ENCODE results near the gene HRG.

DNA sequence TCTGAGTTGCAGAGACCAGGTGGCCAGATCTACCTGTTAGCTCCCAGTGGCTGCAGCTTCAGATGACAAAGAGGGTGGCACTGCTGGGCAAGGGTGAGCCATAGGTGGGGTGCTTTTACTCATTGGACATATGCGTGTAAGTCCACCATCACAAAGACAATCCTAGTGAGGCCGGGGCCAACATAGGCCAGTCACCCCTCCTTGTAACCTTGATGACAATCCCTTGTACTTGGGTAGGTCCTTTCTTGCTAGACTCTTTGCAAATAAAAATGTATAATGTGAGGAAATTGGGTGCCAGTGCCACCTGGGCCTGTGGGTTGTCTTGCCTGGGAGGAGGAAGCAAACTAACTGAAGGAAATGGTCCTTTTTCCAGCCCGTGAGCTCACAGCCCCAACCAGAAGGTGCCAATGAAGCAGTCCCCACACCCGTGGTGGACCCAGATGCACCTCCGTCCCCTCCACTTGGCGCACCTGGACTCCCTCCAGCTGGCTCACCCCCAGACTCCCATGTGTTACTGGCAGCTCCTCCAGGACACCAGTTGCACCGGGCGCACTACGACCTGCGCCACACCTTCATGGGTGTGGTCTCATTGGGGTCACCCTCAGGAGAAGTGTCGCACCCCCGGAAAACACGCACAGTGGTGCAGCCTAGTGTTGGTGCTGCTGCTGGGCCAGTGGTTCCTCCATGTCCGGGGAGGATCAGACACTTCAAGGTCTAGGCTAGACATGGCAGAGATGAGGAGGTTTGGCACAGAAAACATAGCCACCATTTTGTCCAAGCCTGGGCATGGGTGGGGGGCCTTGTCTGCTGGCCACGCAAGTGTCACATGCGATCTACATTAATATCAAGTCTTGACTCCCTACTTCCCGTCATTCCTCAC is 45.4 kb upstream of the HRG start:
- TF ChIP-seq, protein P1, sequence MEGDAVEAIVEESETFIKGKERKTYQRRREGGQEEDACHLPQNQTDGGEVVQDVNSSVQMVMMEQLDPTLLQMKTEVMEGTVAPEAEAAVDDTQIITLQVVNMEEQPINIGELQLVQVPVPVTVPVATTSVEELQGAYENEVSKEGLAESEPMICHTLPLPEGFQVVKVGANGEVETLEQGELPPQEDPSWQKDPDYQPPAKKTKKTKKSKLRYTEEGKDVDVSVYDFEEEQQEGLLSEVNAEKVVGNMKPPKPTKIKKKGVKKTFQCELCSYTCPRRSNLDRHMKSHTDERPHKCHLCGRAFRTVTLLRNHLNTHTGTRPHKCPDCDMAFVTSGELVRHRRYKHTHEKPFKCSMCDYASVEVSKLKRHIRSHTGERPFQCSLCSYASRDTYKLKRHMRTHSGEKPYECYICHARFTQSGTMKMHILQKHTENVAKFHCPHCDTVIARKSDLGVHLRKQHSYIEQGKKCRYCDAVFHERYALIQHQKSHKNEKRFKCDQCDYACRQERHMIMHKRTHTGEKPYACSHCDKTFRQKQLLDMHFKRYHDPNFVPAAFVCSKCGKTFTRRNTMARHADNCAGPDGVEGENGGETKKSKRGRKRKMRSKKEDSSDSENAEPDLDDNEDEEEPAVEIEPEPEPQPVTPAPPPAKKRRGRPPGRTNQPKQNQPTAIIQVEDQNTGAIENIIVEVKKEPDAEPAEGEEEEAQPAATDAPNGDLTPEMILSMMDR (conservative IDR thresholded peaks at IDR 0.05; ENCODE audit: low read depth, low read length) = no peak
- TF ChIP-seq POLR2A (IDR thresholded peaks at IDR 0.05; ENCODE audit: low read depth, low read length) (no peak), BHLHE40 (IDR thresholded peaks at IDR 0.05; ENCODE audit: low read depth, low read length) (no peak), RAD21 (IDR thresholded peaks at IDR 0.05; ENCODE audit: low read length) (no peak), CEBPB (IDR thresholded peaks at IDR 0.05; ENCODE audit: low read depth, low read length) (no peak), FOS (IDR thresholded peaks at IDR 0.05; ENCODE audit: low read depth, low read length) (no peak), MXI1 (IDR thresholded peaks at IDR 0.05; ENCODE audit: borderline replicate concordance, low read depth, low read length) (no peak), RCOR1 (IDR thresholded peaks at IDR 0.05; ENCODE audit: insufficient replicate concordance, low read length) (no peak), SMC3 (IDR thresholded peaks at IDR 0.05; ENCODE audit: low read depth, low read length) (no peak), MAZ (IDR thresholded peaks at IDR 0.05; ENCODE audit: borderline replicate concordance, low read depth, low read length) (no peak)
- TF ChIP-seq, protein P2, sequence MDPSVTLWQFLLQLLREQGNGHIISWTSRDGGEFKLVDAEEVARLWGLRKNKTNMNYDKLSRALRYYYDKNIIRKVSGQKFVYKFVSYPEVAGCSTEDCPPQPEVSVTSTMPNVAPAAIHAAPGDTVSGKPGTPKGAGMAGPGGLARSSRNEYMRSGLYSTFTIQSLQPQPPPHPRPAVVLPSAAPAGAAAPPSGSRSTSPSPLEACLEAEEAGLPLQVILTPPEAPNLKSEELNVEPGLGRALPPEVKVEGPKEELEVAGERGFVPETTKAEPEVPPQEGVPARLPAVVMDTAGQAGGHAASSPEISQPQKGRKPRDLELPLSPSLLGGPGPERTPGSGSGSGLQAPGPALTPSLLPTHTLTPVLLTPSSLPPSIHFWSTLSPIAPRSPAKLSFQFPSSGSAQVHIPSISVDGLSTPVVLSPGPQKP (IDR thresholded peaks at IDR 0.05; ENCODE audit: borderline replicate concordance, low read depth, low read length) = no peak
